ENCODE results near the gene GALC.

The GALC gene

DNA sequence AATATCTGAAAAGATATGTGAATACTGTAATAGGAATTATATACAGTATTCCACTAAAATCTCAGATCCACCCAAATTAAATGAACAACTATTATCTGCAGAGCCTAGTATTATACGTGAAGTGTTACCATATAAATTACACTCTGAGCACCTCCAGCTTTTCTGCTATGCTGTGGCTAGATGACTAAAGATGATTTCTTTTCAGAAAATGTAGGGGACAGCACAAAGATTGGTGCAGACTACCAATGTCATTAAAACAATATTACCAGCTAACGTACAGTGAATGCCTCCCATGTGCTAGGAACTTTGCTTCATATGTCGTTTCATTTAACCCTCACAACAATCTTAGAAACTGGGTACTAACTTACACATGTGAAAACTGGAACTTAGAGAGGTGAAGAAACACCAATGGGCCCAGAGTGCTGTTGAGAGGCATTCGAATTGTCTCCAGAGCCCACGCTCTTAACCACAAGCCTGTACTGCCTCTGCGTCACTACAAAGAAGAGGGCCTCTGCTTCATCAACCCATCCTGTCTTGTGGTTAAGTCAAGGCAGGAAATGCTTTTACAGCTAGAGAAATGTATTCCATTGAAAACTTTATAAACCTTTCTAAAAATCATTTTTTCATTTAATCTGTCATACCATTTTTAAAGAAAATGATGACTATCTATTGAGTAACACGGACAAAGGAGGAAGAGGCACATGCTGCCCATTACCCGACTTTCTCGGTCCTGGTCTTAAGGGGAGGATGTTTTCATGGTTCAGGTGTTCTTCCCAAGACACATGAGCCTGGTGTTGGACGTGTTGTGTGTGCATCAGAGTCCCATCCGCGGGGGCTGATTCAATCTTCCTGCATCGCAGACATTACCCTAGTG lies 13.2 kb upstream of the GALC start:
- no peak for DNase-seq

DNA sequence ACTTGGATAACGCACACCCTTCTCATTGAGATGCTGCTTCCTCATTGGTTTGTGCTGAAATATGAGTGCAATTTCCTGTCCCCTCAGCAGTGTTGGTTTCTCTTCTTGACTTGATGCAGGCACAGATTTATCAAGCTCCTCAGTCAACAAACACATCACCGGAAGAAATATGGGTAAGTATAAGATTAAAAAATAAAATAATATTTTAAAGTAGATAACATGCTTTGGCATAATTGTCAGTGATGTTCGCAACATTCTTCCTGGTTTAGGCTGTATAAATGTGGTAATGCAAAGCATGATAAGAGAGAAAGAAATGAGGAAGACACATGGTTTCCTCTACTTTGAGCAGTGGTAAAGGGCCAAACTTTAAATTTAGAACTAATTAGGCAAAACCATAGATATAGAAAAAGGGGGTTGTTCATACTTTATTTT lies 12.1 kb upstream of the GALC start, which contains the start of gene GPR65:
Gene GPR65 (plus strand): TSS at position 86 of the 432 bp plus-strand sequence. CDS start 5,713 bp downstream, outside the sequence.
- no peak for DNase-seq

DNA sequence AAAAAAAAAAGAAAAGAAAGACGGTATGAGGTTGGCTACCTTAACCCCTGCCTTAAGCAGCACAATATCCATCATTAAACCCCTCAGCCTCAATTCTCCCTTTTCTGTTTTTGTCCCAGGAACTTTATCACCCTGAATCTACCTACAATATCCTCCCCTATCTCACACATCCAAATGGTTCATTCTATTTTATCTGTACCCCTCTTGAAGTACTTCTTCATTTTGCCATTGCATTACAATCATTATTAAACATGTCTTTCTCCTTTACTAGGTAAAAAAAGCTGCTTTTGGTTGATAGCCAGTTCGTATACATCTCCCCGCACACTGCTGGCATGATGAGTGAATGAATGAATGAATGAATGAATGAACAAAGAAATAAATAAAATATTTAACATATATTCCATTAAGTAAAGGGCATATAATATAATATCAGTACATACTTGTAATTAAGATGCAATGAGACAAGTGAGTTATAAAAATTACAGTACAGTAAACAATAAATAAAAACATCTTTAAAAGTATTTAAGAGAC lies 11.6 kb upstream of the GALC start:
- no peak for DNase-seq

DNA sequence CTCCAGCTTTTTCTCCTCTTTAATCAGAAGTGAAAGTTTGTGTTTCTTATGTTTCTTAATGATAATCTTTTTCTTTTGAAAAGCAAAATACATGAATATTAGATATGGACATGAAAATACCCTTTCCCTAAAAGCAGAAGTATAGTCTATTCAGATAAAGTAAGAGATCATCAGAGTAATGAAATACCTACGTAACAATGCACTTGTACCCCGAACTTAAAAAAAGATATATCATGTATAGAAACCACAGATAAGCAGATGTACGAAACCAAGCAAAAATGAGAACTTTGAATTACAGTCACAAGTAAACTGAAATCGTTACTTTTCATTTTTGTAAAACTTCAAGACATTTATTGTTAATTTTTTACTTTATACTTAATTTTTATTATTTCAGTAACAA lies 10.4 kb upstream of the GALC start:
- no peak for DNase-seq

DNA sequence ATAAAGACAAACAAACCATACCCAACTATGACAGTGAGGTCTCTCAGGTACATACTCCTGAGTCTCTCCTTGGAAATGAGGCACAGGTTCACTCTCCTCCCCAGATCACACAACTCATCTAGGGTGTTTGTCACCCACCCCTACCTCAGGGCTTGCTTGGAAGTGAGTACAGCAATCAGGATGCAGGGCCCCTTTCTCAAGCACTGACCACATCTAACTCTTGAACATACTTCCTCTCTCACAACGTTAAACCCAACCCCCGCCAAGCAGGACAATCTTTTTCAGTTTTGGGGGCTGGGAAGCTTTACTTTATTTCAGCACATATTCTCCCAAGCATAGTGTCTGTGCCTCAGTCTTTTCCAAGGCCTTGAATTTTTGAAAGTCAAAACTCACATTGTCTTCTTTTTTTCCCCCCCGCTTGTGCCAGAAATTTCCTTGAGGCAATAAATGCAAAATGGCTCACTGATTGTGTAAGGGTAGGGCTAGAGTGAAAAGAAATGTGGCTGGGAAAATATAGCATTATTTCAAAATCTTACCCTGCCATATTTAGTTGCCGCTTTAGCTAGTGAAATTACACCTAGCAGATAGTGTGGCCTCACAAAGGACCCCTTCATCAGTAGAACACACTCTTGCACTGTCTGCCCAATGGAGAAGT lies 9.6 kb upstream of the GALC start:
- DNase-seq = no peak

DNA sequence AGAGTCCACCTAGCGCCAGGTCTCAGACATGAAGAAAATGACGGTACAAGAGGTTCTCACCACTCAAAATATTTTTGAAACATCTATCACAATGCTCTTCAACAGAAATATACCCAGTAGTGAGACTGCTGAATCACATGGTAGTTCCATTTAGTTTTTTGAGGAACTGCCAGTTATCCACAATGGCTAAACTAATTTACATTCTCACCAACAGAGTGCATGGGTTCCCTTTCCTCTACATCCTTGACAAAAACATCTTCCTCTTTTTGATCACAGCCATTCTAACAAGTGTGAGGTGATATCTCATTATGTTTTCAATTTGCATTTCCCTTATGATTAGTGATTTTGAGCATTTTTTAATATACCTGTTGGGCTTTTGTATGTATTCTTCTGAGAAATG lies 6.3 kb upstream of the GALC start:
- no peak for DNase-seq

DNA sequence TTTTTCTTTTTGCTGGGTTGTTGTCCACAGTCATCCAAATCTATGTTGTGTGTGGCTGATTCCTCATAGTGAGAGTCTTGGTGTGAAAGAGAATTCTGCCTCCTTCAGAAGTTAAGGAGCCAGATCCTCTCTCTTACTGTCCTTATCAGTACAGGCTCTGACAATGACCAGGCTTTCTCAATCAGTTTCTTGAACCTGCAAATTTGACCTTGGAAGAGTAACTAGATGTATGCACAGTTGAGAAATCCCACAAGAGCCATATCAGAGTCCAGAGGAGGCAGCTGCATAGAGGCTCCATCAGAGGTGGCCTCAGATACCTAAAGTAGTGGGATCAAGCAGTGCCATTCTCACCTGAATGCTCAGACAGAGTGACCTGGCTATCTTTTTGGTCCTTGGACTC lies 5.5 kb upstream of the GALC start:
- no peak for DNase-seq

DNA sequence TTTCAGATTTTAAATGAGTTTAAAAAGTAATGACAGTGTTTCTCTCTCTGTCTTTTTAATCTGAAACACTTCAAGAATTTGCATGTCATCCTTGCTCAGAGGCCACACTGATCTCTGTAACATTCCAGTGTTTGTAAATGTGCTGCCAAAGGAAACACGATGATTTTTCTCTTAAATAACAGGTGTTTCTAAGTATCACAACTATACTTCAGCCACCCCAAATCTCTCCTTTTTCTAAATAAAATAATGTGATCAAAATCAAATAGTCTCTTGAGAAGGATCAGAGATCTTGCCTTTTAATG lies 3.3 kb upstream of the GALC start:
- no peak for DNase-seq

DNA sequence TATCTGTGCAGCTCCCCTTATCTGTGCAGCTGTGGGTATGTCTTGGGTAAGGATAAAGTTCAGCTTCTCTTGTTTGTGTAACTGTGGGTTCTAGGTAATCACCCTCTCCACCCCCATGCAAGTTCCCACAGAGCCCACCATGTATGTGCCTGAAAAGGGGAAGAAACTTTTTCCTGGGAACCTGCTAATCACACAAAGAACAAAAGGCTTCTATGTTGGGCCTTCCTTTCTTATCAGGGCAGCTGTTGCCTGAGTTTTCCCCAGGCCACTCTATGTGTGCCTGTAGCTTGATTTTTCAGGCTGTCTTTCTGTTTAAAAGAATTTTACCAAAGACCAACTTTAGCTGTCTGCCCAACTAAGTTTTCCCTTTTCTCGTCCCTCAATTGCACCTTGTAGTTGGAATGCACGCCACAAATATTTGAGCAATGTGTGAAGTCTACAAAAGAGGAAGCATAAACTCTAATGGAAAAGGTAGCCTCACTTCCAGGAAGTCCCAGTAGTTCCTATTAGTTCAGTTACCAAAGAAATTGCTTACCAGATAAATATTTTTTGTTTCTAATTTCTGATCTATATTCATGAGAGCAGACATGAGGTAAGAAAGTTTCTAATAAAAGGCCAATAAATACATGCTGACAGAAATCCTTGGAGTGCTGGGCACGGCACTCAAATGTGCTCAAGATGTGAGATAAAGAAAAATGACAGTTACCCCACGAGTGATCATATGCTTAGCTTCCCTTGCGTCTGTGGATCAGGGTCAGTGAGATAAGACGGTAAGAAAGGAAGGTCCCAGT lies 2.7 kb upstream of the GALC start:
- no peak for DNase-seq

DNA sequence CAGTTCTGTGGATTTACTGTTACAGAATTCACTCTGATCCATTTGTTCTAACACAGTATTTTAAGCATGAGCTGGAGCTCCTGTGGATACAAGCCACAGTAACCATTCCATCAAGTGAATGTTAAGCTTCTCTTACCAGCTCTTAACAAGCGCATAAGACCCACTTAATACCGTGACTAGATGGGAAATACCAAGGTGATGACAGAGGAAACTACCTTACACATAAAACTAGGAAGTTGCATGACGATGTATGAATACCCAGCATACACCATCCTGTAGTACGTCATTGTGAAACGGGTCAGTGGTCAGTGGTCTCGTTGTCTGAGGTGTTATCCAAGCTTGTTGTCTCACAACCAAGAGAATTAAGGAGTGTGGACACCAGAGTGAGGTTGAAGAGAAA lies 2.0 kb upstream of the GALC start:
- no peak for DNase-seq

DNA sequence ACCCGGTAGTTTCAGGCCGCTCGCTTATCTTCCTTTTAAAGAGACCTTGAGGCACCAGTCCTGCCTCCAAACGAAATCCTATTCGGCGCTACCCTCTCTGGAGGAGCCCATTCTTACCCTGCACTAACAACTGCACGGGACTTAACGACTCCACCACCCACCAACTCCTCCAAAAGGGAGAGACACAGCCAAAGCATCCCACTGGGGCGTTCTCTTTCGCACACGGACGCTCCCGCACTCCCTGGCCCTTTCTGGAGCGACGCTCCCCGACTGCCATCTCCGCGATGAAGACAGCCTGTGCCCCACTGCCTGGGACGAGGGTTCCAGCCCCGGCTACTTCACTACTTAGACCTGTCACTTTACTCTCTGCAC lies 650 bp downstream of the GALC start:
- no peak for DNase-seq

DNA sequence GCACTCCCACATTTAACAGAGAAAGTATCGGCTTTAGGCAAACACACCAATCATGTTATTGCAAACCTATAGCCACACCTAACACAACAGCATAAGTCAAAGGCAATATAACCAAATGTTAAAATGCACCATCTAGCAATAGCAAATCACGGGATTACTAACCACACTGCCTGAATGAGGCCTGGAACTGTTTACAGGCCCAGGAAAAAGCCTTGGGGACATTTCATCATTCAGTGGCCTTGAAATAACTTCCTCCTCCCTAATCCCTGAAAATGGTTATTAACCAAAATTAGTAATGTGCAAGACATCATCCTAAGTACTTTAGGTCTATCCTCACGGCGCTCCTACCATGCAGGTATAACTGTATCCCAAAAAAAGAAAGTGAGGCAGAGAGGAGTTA lies 2.3 kb downstream of the GALC start:
- DNase-seq = no peak

DNA sequence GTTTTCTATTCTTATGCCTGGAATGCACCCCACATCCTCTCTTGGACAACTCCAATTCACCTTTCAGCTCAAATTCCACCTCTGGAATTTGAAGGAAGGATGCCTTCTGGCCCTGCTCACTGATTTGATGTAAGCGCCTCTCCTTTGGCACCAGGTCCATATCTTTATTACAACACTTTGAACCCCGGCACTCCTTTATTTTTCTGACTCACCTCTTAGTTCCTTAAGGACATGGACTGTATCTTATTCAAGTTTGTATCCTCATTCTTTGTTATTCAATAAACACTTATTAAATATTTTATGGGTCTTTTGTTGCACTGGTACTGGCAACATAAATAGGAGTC lies 3.1 kb downstream of the GALC start:
- no peak for DNase-seq

DNA sequence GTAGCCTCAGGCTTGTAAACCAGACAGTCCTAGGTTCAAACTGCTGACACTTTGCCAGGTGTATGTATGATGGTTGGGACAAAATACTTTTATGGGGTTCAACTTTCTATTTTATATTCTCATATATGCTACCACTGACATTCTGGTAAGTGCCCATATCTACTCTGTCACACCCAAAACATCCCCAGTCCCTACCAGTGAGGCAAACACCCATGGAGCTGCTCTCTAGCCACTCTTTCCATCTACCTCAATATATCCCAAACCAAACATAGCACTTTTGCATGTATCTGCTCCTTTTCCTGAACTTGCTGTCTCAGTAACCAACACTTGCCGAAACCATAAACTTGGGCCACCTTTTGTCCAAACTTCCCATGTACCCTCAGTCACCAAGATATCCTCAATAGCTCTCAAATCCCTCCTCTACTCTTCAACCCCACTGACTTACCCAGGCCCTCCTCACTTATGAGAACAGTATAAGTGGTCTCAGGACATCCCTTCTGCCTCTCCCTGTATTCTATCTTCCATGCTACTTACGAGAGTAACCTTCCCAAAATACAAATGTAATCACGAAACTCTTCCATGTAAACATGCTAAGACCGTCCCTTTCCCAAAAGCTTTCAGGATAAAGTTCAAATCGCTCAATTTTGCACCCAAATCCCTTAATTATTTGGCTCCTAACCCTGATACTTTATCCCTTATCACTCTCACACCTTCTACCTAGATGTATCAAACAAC lies 3.6 kb downstream of the GALC start:
- DNase-seq = no peak

DNA sequence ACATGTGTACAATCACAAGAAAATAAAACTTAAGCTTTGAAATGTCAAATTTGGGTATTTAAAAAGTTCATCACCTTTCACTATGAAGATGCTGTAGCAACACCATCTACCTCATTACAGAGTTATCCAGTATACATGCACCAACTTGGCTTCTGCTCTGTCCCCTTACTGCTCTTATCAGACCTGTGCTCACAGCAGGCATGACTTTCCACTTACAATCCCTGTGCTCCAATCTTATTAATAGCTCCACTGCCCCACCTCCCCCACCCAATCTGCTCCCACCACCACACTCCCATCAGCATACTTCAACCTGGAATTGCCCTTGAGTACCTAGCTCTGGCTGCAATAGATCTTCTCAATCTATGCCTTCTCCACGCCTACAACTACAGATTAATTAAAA lies 13.3 kb downstream of the GALC start:
- DNase-seq = no peak

DNA sequence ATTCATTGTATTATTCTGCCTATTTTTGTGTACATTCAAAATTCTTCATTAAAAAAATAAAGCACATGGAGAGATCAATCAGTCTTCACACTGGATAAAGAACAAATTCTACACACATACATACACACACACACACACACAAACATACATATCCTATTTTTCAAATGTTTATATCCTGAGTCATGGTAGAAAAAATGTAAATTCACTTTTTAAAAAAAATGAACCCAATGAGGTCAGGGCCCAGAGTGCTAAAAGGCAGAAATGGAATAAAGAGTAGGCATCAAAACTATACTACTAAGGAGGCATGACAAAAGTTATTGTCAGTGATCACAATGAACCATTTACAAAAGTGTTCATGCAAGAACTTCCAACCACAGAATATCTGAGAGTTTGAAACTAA lies 17.3 kb downstream of the GALC start:
- no peak for DNase-seq

DNA sequence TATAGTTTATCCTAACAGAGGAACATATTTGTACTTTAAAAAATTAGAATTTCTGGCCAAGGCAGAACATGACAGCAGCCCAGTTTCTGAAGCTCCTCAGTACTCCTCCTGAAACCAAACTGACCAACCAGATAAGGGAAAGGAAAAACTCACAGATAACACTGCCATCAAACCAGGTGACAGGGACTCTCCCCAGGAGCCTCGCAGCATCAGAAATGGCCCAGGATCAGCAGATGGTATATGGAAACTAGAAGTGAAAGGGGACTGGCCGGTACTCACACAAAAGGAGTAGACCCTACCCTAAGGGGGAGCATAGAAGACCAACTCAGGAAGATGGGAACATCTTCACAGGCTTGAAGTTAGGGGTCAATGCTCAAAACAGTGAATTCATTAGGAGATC lies 22.0 kb downstream of the GALC start:
- no peak for DNase-seq

DNA sequence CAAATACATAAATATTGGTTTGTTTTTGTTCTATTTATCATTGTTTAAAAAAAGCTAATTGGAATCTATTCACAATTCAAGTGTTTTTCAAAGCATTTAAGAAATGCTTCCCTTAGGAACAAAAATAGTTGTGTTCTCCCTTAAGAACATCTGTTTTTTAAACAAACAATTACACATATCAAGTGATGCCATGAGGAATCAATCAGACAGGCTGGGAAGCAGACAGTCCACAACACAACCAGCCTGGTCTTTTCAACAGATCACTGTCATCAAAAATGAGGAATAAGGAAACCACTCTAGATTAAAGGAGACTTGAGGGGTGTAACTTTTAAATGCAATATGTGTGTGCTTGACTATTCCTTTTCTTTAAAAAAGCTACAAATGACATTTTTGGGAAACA lies 25.5 kb downstream of the GALC start:
- DNase-seq = no peak

DNA sequence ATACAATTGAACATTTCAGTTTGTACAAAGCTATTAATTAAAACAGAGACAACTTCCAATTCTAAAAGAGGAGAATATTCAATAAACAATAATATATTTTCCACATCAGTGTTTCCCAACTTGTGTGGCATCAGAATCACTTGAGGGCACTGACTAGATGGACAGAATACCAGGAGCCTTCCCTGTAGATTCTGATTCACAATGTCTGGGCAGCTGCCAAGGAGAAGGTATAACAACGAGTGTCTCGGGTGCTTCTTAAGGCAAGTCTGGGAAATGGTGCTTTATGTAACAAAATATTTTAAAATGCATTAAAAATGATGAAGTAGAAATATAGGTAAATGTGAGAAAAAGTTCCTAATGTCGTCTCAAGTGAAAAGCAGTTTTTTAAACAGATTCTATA lies 26.2 kb downstream of the GALC start:
- DNase-seq = no peak

DNA sequence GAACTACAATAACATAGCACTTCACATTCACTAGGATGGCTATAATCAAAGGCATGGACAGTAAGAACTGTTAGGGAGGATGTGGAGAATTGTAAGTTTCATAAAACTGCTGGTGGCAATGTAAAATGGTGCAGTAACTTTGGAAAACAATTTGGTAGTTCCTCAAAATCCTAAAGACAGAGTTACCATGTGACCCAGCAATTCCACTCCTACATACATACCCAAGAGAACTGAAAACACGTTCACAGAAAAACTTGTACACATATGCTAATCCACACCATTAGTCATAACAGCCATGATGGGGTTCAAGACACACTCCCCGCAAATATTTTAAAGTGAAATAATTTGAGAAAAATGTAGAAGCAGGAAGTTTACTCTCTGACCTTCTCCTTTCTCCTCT lies 31.7 kb downstream of the GALC start:
- no peak for DNase-seq

DNA sequence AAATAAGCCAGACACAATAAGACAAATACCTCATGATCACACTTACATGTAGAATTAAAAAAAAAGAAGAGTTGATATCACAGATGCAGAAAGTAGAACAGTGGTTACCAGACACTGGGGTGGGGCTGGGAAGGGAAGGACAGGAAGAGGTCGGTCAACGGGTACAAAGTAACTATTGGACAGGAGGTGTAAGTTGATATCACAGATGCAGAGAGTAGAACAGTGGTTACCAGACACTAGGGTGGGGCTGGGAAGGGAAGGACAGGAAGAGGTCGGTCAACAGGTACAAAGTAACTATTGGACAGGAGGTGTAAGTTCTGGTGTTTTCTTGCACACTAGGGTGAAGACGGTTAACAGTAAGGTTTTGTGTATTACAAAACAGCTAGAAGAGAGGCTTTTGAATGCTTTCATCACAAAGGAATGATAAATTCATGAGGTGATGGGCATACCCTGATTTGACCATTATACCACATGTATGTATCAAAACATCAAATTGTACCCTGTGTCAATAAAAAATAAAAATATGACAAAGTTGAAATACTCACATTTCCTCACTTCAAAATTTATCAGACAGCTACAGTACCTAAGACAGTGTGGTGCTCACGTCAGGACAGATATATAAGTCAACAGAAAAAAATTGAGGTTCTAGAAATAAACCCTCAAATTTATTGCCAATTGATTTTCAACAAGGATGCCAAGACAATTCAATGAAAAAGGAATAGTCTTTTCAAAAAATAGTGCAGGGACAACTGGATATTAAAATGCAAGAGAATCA lies 32.8 kb downstream of the GALC start:
- no peak for DNase-seq

DNA sequence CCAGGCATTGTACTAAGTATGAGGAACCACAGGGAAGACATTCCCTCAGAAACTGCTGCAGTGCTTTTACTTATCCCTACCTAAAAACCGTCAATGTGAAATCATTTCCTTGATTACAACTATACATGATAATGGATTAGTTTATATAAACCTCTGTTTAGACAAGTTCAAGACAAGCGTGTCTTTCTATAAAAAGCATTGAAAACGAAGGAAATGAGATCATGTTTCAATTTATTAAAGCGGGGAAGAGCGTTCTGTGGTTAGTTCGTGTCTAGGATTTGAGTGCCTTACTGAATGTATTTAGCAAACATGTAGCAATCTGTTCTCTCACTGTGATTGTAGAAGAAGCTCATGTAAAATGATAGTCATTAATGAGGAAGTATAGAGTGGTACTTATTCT lies 37.5 kb downstream of the GALC start:
- no peak for DNase-seq
